CD4-positive, alpha-beta T cell treated with Interleukin-21 for 1 hour (primary cell): Measurements from ENCODE around the gene SERPINA4.
A peak's percentile ranks its signal among the peaks of the same experiment; 100 is the strongest.

Experiments used
- DNase-seq: peaks from one replicate; pipeline ENCODE4 v3.0.0-alpha.2; 2020

The SERPINA4 gene

DNA sequence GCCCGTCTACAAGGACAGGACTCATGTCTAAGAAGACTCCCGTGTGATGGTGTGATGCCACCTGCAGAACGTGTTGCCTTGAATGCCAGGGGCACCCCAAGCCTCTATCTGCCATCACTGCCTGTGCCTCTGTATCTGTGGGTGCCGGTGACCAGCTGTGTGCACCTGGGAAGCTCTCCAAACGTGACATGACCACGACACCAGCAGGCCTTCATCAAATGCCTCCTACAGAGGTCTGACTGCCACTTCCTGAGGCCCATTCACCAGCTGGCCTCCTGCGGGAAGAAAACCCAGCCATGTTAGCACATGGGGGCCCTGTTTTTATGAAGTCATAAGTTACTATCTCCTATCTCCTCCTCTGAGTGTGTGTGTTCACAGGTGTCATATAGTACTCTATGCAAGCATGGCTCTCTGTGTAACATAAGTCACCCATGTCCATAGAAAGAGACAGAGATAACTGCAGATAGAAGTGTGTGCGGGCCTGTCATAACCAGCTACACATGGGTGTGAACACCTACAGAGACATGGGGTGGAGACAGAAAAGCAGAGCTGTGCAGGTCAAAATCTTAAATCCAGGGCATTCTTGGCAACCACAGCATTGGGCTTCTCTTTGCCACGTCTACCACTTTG is 18.3 kb upstream of the SERPINA4 start:
- no peak for DNase-seq

- DNase-seq = no peak
Measured at GRCh38 chr14:94543449-94544124, 17.7 kb upstream of the SERPINA4 start.

DNA sequence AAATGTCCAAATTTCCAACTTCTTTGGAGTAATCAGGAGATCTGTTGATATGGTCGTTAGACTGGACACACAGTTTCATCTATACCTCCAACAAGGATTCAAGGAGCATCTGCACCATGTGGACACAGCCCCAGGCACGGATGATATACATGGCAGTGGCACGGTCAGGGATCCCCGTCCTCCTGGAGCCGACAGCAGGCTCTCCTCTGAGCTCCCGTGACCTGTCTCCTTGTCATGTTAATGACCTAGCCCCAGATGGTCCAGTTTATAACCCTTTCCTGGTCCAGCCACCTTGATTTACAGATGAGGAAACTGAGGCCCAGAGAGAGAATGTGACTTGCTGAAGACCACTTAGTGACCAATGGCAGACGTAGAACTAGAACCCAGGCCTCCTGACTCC is 16.5 kb upstream of the SERPINA4 start:
- DNase-seq = no peak

DNA sequence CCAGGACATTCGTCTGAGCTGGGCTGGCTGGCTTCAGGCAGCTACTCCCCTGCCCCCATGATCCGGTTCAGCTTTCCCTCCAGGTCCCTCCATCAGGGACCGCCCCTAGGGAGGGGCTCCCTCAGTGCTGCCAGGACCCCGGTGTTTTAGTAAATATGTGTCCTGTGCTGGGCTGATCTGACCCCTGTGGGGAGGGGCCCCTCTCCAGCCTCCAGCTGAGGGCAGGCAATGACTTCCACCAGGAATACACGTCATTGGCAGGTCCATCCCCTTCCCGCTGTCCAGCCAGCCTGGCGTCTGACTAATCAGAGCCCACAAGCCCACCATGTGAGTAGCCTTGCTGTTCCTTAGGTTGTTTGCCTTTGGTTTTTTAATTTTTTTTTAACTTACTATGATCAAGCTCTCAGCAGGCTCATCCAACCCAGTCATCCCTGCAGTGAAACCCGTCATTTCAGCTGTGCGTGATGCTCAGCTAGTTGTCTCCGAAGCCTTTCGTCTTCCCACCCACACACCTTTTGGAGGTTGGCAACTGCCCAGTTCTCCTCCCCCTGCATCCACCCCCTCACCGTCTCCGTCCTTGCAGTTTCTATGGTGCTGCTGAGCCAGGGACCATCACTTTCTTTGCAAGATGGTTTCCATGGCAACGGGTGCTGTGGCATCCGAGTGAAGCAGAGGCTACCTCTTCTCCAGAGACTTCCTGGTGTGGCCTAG is 16.0 kb upstream of the SERPINA4 start:
- DNase-seq = no peak

GRCh38 chr14:94547151-94547680 is 14.0 kb upstream of the SERPINA4 start:
- no peak for DNase-seq

DNA sequence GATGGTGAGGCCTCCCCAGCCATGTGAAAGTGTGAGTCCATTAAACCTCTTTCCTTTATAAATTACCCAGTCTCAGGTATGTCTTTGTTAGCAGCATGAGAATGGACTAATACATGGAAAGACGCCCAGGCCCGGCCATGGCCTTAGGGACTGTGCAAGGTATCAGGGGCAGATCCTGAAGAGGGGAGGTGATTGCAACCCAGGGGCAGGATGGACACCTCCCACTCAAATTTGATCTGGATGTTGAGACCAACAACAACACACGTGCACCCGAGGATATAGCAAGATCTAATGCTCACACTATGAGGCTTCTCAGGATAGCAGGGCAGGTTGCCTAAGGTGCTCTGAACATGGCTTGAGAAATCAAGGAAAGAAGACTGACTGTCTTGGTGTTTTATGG is 13.5 kb upstream of the SERPINA4 start:
- no peak for DNase-seq

- no peak for DNase-seq
Measured at GRCh38 chr14:94548131-94548998, 12.9 kb upstream of the SERPINA4 start.

DNA sequence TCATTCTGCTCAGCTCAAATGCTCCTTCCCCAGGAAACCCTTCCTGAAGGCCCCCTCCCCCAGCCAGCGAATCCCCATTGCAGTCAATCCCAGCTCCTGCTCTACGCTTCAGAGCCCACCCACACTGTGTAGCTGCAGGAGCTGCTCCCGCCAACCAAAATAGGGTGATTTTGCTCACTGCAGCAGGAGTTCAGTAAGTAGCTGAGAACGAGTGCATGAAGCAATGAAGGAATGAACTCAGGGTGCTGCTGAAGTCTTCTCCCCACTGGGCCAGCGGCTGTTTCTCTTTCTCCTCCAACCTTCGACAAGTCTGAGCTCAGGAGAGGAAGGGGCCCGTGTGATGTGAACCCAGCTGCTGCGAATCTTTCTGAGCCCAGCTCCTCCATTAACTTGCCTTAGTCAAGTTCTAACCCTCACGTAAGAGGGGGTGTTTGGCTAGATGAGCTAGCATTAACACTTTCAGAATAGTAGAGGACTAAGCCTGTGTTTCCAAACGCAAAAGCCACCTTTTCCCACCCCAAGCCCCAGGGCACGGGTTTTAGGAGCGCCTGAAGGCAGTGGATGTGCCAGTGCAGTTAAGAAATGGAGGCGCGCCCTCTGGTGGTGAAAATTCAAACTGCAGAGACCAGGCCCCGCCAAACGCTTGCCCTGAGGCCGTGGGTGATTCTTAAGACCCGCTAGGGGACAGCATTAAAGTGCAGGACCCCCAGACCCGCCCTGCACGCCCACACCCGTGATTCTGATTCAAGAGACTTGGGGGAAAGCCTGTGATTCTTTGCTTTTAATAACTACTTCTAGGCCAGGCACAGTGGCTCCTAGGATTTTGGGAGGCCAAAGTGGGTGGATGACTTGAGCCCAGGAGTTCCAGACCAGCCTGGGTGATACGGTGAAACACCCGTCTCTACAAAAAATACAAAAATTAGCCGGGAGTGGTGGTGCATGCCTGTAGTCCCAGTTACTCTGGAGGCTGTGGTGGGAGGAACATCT is 11.9 kb upstream of the SERPINA4 start:
- DNase-seq = peak; percentile 31

GRCh38 chr14:94550041-94550440 is 11.2 kb upstream of the SERPINA4 start:
- DNase-seq = no peak

- DNase-seq = no peak
Measured at GRCh38 chr14:94555991-94556390, 5.3 kb upstream of the SERPINA4 start.

DNA sequence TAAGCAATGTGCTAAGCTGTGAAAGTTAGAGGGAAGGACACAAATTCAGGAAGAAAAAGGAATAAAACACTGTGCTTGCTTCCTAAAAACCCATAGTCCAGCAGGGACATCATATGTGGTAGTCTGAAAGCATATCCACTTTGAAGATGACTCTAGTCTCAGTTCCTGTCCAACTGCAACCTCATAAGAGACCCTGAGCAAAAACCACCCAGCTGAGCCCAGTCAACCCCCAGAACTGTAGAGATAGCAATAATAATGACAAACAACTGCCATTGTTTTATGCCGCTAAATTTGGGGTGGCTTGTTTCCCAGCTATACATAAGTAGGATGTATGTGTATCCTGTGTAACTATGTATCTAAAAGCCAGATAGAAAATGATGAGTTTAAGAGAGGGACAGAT is 3.9 kb upstream of the SERPINA4 start:
- no peak for DNase-seq

DNA sequence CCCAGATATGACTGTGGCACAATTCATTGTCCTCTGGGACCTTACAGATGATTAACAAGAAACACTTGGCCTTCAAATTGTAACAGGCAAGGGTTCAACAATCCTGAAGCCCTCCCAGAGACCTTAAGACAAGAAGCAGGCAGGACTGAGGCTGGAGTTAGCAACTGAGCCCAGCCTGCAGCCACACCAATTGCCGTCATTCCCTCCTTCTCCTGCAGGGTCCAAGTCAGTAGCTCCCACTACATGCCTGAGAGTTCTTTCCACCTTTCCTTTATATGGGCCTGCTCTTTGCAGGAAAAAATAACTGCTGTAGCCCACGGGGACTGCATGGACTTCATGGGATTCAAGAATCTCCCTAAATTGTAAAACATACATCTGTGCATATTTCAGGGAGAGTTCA is 2.4 kb upstream of the SERPINA4 start:
- DNase-seq = no peak

- DNase-seq = no peak
Measured at GRCh38 chr14:94559638-94560290, 1.5 kb upstream of the SERPINA4 start.

DNA sequence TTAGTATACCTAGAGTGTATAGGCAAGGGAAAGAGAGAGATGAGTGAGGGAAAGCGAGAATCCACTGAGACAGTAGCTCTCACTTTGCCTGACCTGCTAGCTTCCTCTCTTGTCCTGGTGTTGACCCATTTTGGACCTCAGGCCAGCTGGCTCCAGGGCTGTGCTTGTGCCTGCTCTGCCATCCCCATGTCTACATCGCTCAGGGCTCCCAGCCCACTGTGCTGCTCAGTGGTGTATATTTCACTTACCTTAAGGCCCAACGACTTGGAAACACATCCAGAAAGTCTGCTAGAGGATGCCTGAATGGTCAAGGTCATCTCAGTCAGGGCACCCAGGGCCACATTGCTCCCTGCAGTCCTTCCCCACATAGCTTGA is 964 bp upstream of the SERPINA4 start:
- DNase-seq = no peak

DNA sequence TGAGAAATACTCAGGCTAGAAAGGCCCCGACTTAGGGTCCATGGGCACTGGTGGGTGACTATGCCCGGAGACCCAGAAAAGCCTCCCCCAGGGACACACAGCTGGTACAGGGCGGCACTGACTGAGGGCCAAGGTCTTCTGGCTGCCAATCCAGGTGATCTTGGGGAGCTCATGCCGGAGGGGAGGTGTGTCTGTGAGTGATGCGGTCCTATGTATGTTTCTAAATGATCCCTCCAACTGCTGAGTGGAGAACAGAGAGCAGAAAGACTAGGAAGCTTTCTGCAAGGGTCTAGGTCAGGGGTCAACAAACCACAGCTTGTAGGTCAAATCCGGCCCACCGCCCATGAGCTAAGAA is 391 bp downstream of the SERPINA4 start:
- no peak for DNase-seq

- no peak for DNase-seq
Measured at GRCh38 chr14:94562022-94562421, 780 bp downstream of the SERPINA4 start.

DNA sequence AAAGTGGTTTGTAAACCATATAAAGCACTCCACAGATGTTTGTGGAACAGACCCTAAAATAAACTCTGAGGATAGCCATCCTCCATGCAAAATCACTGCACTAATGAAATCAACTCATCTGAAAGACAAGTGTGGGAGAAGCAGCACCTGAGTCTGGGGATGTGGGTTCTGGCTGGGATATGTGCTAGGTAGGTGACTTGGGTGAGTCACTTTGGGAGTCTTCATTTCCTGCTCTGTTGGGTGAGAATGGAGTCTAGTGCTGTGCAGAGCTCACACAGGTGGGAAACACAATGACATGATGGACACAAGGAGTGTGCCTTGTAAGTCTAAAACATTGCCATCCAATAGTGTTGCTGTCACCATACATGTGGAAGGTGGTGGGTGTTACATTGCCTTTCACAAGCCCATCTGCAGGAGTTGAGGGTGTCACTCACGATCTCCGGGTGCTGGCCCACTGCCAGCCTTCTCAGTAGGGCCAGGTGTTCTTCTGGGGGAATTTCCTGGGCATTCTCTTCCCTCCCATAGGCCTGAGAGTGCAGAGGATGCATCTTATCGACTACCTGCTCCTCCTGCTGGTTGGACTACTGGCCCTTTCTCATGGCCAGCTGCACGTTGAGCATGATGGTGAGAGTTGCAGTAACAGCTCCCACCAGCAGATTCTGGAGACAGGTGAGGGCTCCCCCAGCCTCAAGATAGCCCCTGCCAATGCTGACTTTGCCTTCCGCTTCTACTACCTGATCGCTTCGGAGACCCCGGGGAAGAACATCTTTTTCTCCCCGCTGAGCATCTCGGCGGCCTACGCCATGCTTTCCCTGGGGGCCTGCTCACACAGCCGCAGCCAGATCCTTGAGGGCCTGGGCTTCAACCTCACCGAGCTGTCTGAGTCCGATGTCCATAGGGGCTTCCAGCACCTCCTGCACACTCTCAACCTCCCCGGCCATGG is 2.0 kb downstream of the SERPINA4 start:
- DNase-seq = no peak

- no peak for DNase-seq
Measured at GRCh38 chr14:94564381-94564780, 3.1 kb downstream of the SERPINA4 start.

DNA sequence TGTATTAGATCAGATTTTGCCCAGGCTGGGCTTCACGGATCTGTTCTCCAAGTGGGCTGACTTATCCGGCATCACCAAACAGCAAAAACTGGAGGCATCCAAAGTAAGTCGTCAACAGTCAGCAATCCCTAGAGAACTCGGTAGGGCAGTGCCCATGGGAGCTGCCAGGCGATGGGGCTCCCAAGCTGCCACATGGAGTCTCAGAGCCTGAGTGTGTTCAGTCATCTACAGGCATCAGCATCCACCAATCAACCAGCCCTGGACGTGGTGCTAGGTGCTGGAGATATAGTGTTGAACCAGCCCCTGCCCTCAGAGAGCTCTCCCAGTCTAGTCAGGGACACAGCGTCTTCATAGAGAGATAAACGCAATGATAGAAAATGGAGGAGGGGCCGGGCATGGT is 6.9 kb downstream of the SERPINA4 start:
- DNase-seq = no peak

DNA sequence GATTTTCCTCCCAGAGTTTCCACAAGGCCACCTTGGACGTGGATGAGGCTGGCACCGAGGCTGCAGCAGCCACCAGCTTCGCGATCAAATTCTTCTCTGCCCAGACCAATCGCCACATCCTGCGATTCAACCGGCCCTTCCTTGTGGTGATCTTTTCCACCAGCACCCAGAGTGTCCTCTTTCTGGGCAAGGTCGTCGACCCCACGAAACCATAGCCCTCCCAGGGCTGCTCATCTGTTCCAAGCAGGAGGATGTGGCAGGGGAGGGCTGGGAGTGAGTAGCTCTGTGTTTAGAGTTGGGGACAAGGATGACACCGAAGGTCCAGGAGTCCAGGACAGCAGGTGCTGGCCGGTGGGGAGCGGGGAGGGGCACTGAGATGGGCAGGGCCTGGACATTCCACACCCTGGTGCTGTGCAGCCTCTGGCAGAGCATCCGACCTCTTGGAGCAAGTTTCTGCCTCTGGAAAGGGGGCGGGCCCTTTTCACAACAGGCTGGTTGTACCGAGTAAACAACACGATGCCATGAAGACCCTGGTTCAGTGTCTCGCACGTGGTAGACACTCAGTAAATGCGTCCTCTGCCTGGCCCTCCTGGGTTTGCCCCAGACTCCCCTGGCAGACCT is 8.2 kb downstream of the SERPINA4 start:
- no peak for DNase-seq
